ENCODE data around the gene NOS3.

NOS3 gene

GRCh38 chr7:150952331-150953050 lies 38.3 kb upstream of the NOS3 start:
- DNase-seq (ENCODE audit: low spot score), result no peak

GRCh38 chr7:150953061-150953997 lies 37.5 kb upstream of the NOS3 start:
- no peak for DNase-seq (ENCODE audit: low spot score)

DNA sequence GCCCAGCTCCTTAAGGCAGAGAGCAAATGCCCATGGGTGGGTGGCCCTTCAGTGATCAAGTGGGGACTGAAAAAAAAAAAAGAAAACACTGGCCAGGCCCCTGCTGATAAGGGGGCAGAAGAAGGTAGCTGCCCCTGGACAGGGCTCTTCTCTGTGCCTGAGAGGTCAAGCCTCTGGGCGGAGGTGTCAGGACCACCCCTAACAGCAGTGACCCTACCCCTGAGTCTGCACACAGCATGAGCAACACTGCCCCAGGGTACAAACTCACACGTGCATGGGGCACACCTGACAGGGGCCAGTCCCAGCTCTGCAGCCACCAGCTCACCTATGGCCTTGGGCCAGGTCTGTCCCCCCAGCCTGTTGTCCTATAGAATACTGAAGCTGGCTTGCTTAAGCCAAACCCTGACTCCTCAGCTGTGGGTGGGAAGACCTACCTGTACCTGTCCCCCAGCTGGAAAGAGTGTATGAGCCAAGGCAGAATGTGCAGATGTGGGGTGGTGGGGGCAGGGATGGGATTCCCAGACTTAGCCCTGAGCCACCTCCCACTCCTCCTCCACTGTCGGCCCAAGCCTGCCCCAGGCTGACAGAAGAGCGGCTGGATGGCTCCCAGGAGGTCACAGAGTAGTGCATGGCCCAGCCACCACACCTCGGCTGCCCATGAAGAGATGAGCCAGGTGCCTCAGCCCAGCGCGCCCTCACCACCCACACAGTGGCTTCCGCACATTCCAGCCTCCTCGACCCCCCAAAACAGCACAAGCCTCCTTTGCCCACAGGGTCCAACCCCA lies 36.4 kb upstream of the NOS3 start:
- no peak for DNase-seq (ENCODE audit: low spot score)

DNA sequence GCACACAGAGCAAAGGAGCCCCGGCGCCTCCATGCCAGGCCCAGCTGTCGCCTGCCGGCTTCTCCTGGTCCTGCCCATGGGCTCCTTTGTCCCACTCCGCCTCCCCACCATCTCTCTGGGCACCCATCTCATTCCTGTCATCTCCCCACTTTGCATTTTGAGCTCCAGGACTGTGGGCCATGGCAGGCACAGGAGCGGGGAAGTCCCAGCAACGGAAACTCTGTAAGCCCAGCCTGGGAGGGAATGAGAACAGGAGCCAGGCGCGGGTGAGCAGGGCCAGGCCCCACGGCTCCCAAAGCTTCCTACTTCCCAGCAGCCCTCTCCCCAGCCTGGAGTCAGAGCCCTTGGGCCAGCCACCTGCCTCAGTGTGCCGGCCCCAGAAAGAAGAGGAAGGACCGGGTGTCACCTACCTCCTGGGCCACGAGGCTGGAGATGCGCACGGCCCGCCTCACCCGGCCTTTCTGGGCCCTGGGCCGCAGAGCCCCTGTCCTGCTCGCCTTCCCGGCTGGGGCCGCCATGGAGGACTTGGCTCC lies 35.8 kb upstream of the NOS3 start:
- no peak for DNase-seq (ENCODE audit: low spot score)

DNA sequence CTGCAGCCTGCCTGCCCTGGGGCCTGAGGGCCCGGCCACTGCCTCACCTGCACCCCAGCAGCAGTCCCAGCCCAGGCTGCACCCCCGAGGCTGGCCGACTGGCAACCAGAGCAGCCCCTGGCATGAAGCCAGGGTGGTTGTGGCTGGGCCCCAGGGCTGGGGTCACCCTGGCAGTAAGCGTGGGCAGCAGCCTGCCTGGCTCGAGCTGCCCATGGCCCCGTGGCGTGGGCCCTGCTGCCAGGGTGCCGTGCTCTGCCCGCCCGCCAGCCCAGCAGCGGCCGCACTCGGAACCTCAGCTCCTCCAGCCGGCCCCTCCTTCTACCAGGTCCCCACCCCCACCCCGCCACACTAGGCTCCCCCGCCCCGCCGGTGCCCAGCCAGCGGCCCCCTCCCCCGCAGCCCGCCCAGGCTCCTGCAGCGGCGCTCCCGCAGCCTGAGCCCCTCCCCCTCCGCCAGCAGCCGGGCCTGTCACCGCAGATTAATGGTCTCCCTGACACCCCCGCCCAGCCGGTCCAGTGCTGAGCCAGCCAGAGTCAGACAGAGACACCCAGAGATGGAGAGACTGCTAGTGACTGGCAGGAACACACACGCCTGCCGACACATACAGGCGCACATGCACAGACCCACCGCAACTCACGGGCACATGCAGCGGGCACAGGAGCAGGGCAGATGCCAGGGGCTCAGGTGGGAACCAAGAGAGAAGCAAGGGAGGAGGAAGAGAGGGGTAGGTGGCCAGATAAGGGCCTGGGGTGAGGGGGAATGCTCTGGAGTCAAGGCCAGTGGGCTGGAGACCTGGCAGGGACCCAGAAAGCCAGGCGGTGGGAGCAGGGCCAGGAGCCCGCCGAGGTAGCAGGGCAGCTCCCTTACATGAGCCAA lies 35.1 kb upstream of the NOS3 start:
- DNase-seq (ENCODE audit: low spot score), result no peak

- no peak for DNase-seq (ENCODE audit: low spot score)
These were observed 34.3 kb upstream of the NOS3 start for GRCh38 chr7:150956395-150957132.

DNA sequence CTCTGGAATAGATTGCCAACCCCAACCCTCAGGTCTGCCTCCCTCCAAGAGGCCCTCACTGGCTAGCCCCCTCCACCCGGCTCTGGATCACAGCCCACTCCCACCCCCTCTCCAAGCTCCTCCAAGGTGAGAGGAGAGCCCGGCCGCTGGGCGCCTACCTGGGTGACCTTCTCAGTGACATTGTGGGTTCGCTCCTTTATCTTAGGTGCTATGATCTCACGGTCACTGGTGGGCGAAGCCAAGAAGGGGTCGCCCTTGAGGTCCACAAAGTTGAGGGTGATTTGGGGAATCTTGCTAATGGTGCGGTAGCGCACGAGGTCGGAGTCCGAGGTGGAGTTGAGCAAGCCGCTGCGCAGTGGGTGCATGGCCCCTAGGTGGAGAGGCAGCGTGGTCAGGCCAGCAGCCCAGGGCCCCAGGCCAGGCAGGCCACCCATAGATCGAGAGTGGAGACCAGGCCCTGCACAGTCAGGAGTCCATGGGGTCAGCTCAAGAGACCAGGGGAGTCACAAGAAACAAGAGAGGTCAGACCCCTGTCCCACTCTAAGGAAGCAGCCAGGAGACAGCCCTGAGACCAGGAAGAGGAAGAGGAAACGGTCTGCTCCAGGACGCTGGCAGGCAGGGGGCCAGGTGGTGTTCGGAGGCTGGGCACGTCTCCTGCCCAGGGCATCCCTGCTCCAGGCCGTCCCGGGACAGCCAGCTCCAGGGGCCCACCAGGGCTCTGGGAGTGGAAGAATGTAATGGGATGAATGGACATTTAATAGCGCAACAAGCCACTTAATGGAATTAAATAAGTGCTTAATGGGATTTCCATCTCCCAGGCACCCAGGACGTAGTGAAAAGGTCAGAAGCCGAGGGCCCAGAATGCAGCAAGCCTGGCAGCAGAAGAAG lies 33.4 kb upstream of the NOS3 start:
- DNase-seq (ENCODE audit: low spot score), result no peak

DNA sequence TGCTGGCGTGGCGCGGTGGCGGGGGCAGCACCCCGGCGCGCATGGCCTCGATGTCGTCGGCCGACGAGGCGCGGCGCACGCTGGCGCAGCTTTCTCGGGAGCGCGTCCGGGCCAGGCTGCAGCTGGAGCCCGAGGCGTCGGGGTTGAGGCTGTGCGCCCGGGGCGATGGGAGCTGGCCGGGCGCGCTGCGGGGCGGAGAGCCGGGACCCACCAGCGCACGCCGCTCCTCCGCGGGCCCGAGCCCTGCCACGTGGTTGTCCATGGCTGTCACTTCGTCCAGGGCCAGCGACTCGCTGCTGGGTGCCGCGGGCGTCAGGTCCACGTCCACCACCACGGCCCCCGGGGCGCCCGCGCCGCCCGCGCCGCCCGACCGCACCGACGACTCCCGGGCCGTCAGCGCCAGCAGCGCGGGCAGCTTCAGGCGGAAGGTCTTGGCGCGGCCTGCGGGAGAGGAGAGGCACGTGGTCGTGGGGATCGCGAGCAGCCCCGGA lies 32.7 kb upstream of the NOS3 start:
- no peak for DNase-seq (ENCODE audit: low spot score)

DNA sequence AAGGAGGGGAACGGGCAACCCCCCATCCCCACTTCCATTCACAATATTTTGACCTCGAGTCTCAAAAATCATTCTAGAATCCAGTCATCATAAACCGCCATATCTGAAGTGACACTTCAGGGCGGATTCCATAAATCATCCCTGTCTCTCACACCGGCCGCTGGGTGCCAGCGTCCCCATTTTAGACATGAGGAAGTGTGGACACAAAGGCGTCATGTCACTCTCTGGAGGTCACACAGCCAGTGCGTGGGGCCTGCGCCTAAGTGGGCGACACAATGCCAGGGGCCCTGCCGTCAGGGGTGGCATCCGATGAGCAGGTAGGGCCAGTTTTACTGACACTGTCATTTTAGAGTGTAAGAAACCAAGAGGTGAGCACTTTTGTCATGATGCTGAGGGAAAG lies 32.2 kb upstream of the NOS3 start:
- DNase-seq (ENCODE audit: low spot score), result no peak

DNA sequence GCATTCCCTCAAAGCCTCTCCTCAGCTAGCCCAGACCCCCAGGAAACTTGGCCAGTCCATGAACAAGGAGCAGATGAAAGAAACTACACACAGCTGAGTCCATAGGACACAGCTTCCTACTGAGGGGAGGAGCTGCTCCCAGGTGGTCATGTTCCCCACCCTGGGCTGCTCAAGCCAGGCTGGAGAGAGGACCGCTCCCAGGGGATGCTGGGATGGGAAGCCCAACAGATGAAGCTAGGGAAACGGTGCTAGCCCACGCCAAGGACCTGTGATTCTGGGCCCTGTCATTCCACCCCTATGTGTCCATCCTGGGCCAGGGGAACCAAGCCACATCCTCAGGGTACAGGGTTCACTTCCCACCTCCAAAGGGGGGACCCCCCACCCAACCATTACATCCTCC lies 31.7 kb upstream of the NOS3 start:
- no peak for DNase-seq (ENCODE audit: low spot score)

- no peak for DNase-seq (ENCODE audit: low spot score)
These were observed 30.8 kb upstream of the NOS3 start for GRCh38 chr7:150959739-150960734.

- no peak for DNase-seq (ENCODE audit: low spot score)
These were observed 29.1 kb upstream of the NOS3 start for GRCh38 chr7:150961510-150962289.

DNA sequence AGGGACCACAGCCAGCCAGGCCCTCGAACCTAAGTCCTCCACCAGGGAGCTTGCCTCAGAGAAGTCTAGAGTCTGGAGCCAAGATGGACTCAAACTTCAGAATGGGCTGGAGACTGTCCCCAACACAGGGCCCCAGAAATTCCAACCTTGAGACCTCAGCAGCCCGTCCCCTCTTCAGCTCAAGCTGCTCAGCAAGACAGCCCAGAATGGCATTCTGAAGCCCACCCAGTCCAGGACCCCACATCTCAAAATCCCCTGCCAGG lies 28.6 kb upstream of the NOS3 start:
- DNase-seq (ENCODE audit: low spot score), result no peak

DNA sequence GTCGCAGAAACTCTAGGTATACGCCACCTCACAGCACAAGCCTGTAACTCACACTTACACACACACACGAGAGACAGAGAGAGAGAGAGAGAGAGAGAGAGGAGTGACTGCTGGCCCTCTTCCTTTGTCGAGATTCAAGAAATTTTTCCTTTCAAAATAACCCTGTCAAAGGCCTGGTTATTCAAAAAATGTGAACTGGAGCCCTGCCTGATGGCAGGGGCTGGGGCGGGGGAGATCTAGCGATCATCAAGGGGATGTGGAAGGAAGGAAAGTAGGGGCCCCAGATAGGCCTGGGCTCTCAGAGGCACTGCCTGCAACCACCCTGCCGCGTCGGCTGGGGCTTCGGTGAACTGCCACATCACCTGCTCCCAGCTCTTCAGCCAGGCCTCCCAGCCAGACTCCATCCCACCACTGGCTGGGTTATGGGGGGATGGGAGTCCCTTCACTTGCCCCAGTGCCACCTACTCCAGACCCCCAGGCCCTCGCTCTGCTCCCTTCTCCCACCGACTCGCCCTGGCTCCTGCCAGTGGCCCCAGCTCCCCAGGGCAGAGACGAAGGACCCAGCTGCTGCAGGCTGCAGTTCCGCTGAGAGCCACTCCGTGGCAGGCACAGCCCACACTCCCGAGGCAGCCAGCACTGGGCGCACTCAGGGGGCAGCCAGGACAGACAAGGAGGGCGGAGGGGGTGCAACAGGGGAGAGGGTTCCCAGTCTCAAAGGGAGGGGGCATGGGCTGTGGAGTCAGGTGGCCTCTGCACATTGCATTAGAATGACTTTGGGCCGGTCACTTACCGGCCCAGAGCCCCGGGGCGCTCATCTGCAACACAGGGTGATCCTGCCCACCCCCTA lies 28.0 kb upstream of the NOS3 start:
- DNase-seq (ENCODE audit: low spot score), result peak; percentile 55

DNA sequence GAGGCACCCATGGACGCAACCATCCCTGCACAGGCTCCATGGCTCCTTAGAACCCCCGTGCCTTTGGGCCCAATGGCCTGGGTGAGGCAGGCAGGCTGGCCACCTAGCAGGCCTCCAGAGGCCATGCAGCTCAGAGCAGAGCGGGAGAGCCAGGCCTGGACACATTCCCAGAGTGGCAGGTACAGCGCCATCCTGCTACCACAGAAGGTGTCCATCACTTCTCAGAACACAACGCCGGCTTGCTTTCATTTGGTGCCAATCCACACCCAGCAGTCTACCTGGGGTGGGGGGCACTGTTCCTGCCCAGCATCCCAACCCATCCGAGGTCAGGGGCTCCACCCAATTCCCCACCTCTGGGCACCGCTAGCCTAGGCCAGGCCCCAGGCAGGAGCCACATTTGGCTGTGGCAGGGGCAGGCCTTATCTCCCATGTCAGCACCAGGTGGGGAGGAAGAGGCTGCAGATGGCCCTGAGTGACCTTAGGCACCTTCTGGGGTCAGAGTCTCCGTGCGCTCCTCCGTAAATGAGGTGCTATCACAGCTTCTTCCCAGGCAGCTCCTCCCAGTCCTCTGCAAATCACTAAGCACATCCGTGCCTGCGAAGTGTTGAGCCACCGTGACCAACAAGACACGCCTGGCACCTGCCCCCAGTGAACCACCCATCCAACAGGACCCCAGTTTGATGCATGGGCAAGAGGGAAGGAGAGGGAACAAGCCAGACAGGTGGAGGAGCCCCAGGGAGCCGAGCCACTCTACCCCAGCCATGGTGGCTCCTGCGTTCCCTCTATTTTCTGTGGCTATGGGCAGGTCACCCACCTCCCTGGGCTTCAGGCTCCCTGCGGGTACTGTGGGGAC lies 26.9 kb upstream of the NOS3 start:
- no peak for DNase-seq (ENCODE audit: low spot score)
